Gastroesophageal sphincter (tissue), 4 donors: Measurements from ENCODE around the gene TNFRSF11A. TPM values are rescaled to one million over a fixed set of nuclear protein-coding genes. Genes with fewer than 3 reads are reported as not detected.

ENCODE experiments used
- ATAC-seq: fragments of 150-250 bp; one replicate; pipeline ENCODE4 v1.9.1; 2016; ENCODE audit warnings: mild to moderate bottlenecking, moderate library complexity
- H3K27ac ChIP-seq, 4 donors: fragments of 200-600 bp; sonication (generic) in 3 of 4; 1 replicate in 3 of 4; 2 replicates in 1 of 4; pipeline ENCODE4 v1.5.1; 2016 to 2019
- H3K27me3 ChIP-seq: fragments of 200-600 bp; sonication (generic); one replicate; pipeline ENCODE4 v1.5.1; 2019
- H3K36me3 ChIP-seq, 2 donors: fragments of 200-600 bp; sonication (generic); one replicate each; pipeline ENCODE4 v1.5.1; 2019; ENCODE audit warnings: control low read depth in 1 of 2
- H3K4me1 ChIP-seq, 3 donors: fragments of 200-600 bp; sonication (generic); 1 replicate in 2 of 3; 2 replicates in 1 of 3; pipeline ENCODE4 v1.5.1; 2016 to 2019; ENCODE audit warnings: control low read depth in 2 of 3
- H3K4me3 ChIP-seq, 2 donors: fragments of 200-600 bp; sonication (generic); one replicate each; pipeline ENCODE4 v1.5.1; 2019; ENCODE audit warnings: mild to moderate bottlenecking in 1 of 2, moderate library complexity in 1 of 2
- H3K9me3 ChIP-seq, 3 donors: fragments of 200-600 bp; sonication (generic); one replicate each; pipeline ENCODE4 v1.5.1; 2017 to 2019; ENCODE audit warnings: control low read depth in 2 of 3
- CTCF ChIP-seq, 4 experiments: fragments of 200-600 bp in 2 of 4; fragments of 450-650 bp in 2 of 4; sonication (generic) in 1 of 4; IDR thresholded peaks; one replicate each; pipeline ENCODE4 v1.5.1; 2017 to 2019; ENCODE audit warnings: antibody characterized with exemption in 4 of 4, mild to moderate bottlenecking in 2 of 4, moderate library complexity in 2 of 4
- EP300 ChIP-seq: sonication (generic); formaldehyde crosslinking; IDR thresholded peaks from one replicate; pipeline ENCODE4 v1.6.1; 2017; ENCODE audit warnings: antibody characterized with exemption, mild to moderate bottlenecking
- POLR2A ChIP-seq, 2 donors: fragments of 450-650 bp; IDR thresholded peaks; one replicate each; pipeline ENCODE4 v1.6.1; 2017; ENCODE audit warnings: antibody characterized with exemption in 2 of 2, mild to moderate bottlenecking in 2 of 2, moderate library complexity in 1 of 2
- POLR2AphosphoS5 ChIP-seq: sonication (generic); formaldehyde crosslinking; IDR thresholded peaks from one replicate; pipeline ENCODE4 v1.6.1; 2017; ENCODE audit warnings: antibody characterized with exemption
- WGBS, 2 donors: methylation state at CpG; one replicate each; pipeline ENCODE4 v1.1.5; 2018; ENCODE audit warnings: low coverage in 1 of 2; 5-methylcytosine and 5-hydroxymethylcytosine counted together
- total RNA-seq, 4 donors: library from RNA; depleted of rRNA; stranded (reverse); fragments of >200 nt; gene quantifications; one replicate each; pipeline ENCODE4 v1.1.0, GENCODE V29; 2016

Gene TNFRSF11A
- total RNA-seq, 4 donors from 2014 or later = 0.31 to 7.5 (median 1.4) TPM

- Histone ChIP-seq H3K4me1 (no peaks in the 10 kb centered on the region), H3K27ac (no peak overlapping the region), H3K9me3 (no peaks in the 10 kb centered on the region), H3K27me3 (peaks cover 14% of the 10 kb centered on the region), H3K4me3 (no peak overlapping the region), H3K36me3 (no peaks in the 10 kb centered on the region)
- no peak for TF ChIP-seq POLR2A (IDR thresholded peaks at IDR 0.05)
- no peak for ATAC-seq
- 45 to 62% methylated on average over 3 to 4 of the region's 4 CpGs for WGBS, 2 donors
These were observed 61.5 kb downstream of the TNFRSF11A start for GRCh38 chr18:62386601-62387000.

GRCh38 chr18:62387257-62387656 is 62.1 kb downstream of the TNFRSF11A start:
- peaks cover 14% of the 10 kb centered on the region for H3K27me3 ChIP-seq
- no peak overlapping the region for H3K27ac ChIP-seq
- no peaks in the 10 kb centered on the region for H3K9me3 ChIP-seq
- ATAC-seq = no peak
- no peaks in the 10 kb centered on the region for H3K4me1 ChIP-seq
- TF ChIP-seq CTCF (IDR thresholded peaks at IDR 0.05) (no peak), EP300 (no peak), POLR2A (IDR thresholded peaks at IDR 0.05) (no peak), POLR2AphosphoS5 (no peak)
- no peaks in the 10 kb centered on the region for H3K36me3 ChIP-seq
- WGBS, 2 donors = 58 to 85% methylated on average over 2 of the region's 2 CpGs
- no peak overlapping the region for H3K4me3 ChIP-seq

- peaks cover 25% of the 10 kb centered on the region for H3K27me3 ChIP-seq
- 88 to 91% methylated on average over 4 to 9 of the region's 16 CpGs for WGBS, 2 donors
- H3K4me1 ChIP-seq = no peaks in the 10 kb centered on the region
- H3K9me3 ChIP-seq = no peaks in the 10 kb centered on the region
- no peak overlapping the region for H3K4me3 ChIP-seq
- ATAC-seq = no peak
- no peaks in the 10 kb centered on the region for H3K36me3 ChIP-seq
- H3K27ac ChIP-seq = no peak overlapping the region
- TF ChIP-seq POLR2A (IDR thresholded peaks at IDR 0.05) (no peak), EP300 (no peak), CTCF (IDR thresholded peaks at IDR 0.05) (no peak), POLR2AphosphoS5 (no peak)
These were observed 64.0 kb downstream of the TNFRSF11A start for GRCh38 chr18:62388855-62389760.

- no peak overlapping the region for H3K27ac ChIP-seq
- ATAC-seq = no peak
- H3K4me3 ChIP-seq = no peak overlapping the region
- H3K36me3 ChIP-seq = no peaks in the 10 kb centered on the region
- TF ChIP-seq CTCF (IDR thresholded peaks at IDR 0.05) = no peak
- no peak for TF ChIP-seq POLR2A (IDR thresholded peaks at IDR 0.05)
- no peak for TF ChIP-seq EP300
- no peak for TF ChIP-seq POLR2AphosphoS5
- H3K9me3 ChIP-seq = no peaks in the 10 kb centered on the region
- no peaks in the 10 kb centered on the region for H3K4me1 ChIP-seq
- WGBS, 2 donors = 83 to 90% methylated on average over 8 to 11 of the region's 11 CpGs
- H3K27me3 ChIP-seq = peaks cover 19% of the 10 kb centered on the region
These were observed 64.8 kb downstream of the TNFRSF11A start for GRCh38 chr18:62389761-62390481.

- TF ChIP-seq POLR2AphosphoS5 (no peak), POLR2A (IDR thresholded peaks at IDR 0.05) (no peak), EP300 (no peak), CTCF (IDR thresholded peaks at IDR 0.05) (no peak)
- Histone ChIP-seq H3K36me3 (no peaks in the 10 kb centered on the region), H3K27ac (no peak overlapping the region), H3K9me3 (no peaks in the 10 kb centered on the region), H3K27me3 (peaks cover 12% of the 10 kb centered on the region), H3K4me3 (no peak overlapping the region), H3K4me1 (no peaks in the 10 kb centered on the region)
- 85 to 86% methylated on average over 10 to 12 of the region's 15 CpGs for WGBS, 2 donors
- ATAC-seq = no peak
These were observed 69.1 kb downstream of the TNFRSF11A start for GRCh38 chr18:62394006-62394763.
